ENCODE measurements around the gene GRID2.

GRID2 gene

DNA sequence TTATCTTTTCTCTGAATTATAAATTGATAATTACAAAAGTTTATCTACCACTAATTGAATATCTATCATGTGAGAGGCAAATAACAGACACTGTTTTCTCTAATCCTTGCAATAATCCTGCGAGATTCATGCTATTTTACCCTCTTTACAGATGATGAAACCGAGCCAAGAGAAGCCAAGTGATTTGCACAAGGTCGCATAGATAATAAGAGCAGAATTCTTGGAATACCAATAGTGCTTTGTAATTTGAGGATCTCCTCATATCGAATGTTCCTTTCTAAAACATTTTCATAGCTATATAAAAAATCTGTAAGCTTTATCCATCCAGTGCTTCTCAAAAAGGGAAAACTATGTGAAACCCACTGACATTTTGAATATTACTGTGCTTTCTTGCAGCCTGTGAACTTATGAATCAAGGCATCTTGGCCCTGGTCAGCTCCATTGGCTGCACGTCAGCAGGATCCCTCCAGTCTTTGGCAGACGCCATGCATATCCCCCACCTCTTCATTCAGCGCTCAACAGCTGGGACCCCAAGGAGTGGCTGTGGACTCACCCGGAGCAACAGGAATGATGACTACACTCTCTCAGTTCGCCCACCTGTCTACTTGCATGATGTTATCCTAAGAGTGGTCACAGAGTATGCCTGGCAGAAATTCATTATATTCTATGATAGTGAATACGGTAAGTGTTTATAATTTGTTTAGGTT, 781.0 kb downstream of the GRID2 start:
- DNase-seq (ENCODE audit: low read depth), result no peak

GRCh38 chr4:93086356-93086755, 782.6 kb downstream of the GRID2 start:
- DNase-seq (ENCODE audit: low read depth), result no peak

GRCh38 chr4:93092765-93093164, 789.0 kb downstream of the GRID2 start:
- no peak for DNase-seq (ENCODE audit: low read depth)

DNA sequence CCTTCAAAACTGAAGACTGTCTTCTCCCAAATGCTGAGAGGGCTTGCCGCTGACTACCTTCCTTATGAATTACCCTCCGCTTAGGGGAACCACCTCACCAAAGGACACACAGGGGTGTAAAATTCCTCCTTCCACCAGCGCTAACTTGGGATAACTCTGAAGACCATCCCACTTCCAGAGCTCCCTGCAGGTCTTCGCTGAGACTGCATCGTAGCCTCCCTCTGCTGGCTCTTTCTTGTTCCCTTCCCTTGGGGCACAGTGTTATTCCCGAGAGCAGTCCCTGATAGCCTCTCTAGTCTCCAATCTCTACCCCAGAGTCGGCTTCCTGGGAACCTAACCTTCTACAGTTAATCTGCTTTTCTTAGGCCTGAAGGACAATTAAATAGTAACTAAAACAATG, 799.3 kb downstream of the GRID2 start:
- no peak for DNase-seq (ENCODE audit: low read depth)

GRCh38 chr4:93116624-93117023, 812.9 kb downstream of the GRID2 start:
- no peak for DNase-seq (ENCODE audit: low read depth)

- DNase-seq (ENCODE audit: low read depth), result no peak
Measured at GRCh38 chr4:93127489-93127888, 823.7 kb downstream of the GRID2 start.

- no peak for DNase-seq (ENCODE audit: low read depth)
Measured at GRCh38 chr4:93132631-93133030, 828.9 kb downstream of the GRID2 start.

GRCh38 chr4:93139118-93139517, 835.4 kb downstream of the GRID2 start:
- no peak for DNase-seq (ENCODE audit: low read depth)

- DNase-seq (ENCODE audit: low read depth), result no peak
Measured at GRCh38 chr4:93143902-93144301, 840.1 kb downstream of the GRID2 start.

DNA sequence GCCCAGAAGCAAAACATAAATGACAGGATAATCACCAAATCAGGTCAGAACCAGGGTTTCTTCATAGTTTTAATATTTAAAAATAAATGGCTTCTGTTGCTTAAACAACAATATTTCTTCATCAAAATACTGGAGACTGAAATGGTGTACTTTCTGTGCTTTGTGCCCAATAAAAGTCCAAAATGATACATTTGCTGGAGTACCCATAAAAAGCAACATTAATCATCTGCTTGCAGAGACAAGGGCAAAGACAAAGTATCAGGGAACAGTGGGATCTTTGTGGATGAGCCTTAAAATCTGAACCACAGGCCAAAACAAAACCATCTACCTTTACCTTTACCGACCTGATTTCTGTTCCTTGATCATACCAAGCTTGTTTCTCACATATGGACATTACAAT, 840.9 kb downstream of the GRID2 start:
- DNase-seq (ENCODE audit: low read depth), result no peak

GRCh38 chr4:93147524-93148212, 843.9 kb downstream of the GRID2 start:
- no peak for DNase-seq (ENCODE audit: low read depth)

GRCh38 chr4:93152491-93152890, 848.7 kb downstream of the GRID2 start:
- DNase-seq (ENCODE audit: low read depth), result no peak

GRCh38 chr4:93157986-93158385, 854.2 kb downstream of the GRID2 start:
- DNase-seq (ENCODE audit: low read depth), result no peak

DNA sequence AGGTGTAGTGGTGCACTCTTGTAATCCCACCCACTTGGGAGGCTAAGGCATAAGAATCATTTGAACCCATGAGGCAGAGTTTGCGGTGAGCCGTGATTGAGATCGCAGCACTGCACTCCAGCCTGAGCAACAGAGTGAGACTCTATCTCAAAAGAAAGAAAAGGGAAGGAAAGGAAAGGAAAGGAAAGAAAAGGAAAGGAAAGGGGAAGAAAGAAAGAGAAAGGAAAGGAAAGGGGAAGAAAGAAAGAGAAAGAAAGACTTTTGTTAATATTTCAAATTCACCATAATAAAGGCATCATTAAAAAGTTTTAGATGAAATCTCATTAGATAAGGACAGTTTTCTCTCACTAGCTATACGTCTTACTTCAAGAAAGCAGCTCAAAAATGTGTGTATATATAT, 864.3 kb downstream of the GRID2 start:
- no peak for DNase-seq (ENCODE audit: low read depth)

- no peak for DNase-seq (ENCODE audit: low read depth)
Measured at GRCh38 chr4:93169966-93170365, 866.2 kb downstream of the GRID2 start.

GRCh38 chr4:93174598-93174997, 870.8 kb downstream of the GRID2 start:
- DNase-seq (ENCODE audit: low read depth), result no peak

- DNase-seq (ENCODE audit: low read depth), result no peak
Measured at GRCh38 chr4:93178279-93178678, 874.5 kb downstream of the GRID2 start.

GRCh38 chr4:93179044-93179443, 875.3 kb downstream of the GRID2 start:
- no peak for DNase-seq (ENCODE audit: low read depth)

- DNase-seq (ENCODE audit: low read depth), result no peak
Measured at GRCh38 chr4:93182722-93183121, 879.0 kb downstream of the GRID2 start.

DNA sequence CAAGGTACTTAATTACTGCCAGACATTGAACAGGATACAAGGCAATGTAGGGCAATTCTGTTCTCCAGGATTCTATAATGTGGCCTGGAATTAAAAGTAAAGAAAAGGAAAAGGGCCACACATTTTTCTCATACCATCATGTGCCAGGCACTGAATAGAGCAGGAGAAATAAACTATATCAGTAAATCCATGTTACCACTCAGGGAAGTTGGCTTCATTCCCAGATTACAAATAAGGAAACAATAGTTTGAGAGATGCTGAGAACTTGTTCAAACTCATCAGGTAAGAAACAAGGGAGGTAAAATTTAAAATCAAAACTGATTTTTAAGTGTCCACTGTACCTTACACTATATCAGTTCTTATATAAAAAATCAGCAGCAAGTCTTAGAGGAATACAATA, 879.8 kb downstream of the GRID2 start:
- no peak for DNase-seq (ENCODE audit: low read depth)

- DNase-seq (ENCODE audit: low read depth), result no peak
Measured at GRCh38 chr4:93184053-93184452, 880.3 kb downstream of the GRID2 start.

- no peak for DNase-seq (ENCODE audit: low read depth)
Measured at GRCh38 chr4:93186846-93187245, 883.1 kb downstream of the GRID2 start.

DNA sequence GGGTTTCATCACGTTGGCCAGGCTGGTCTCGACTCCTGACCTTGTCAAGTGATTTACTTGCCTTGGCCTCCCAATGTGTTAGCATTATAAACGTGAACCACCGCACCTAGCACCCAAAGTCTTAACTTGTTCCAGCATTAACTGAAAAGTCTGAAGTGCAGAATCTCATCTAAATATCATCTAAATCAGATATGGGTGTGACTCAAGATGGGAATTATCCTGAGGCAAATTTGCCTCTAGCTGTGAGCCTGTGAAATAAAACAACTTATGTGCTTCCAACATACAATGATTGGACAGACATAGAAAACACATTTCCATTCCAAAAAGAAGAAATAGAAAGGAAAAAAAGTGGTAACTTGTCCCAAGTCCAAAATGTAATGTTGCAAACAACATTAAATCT, 883.7 kb downstream of the GRID2 start:
- DNase-seq (ENCODE audit: low read depth), result no peak

- no peak for DNase-seq (ENCODE audit: low read depth)
Measured at GRCh38 chr4:93187892-93188291, 884.1 kb downstream of the GRID2 start.

Measured in activated T-helper 9 cell treated with anti-CD3 and anti-CD28 coated beads, Interleukin-2, amount 50 U/mL, for 16 hours (primary cell).